MM.1S (cell line): Measurements from ENCODE around the gene BTBD16.

Experiments used
- EZH2 ChIP-seq: fragments of 300-600 bp; sonication (generic); optimal IDR thresholded peaks from 2 replicates; pipeline ENCODE3; 2017; ENCODE audit warnings: low read depth, mild to moderate bottlenecking, antibody characterized with exemption, low read length, mixed read lengths
- TF ChIP-seq, protein P1 (sequence below): fragments of 300-600 bp; sonication (generic); IDR thresholded peaks from 2 replicates; pipeline ENCODE4 v1.5.1; 2016; ENCODE audit warnings: antibody characterized with exemption, low read length, mixed read lengths

DNA sequence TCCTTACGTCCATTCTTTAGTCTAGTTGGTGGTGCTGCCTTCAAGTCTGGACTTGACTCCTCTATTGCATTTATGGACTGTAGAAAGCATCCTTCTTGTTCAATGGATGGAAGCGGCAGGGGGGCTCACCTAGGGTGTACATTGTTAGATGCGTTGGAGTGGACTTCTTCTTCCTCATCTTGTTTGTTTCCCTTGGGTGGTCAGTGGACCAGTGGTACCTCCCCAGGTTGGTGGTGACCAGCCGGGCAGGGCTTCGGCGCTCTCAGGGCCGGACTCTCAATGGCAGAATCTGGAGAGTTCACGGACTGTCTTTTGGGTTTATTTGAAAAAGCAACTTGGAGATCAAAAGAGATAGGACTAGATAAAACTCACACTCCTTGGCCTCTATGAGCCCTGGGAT, 6.2 kb upstream of the BTBD16 start:
- TF ChIP-seq, protein P1, sequence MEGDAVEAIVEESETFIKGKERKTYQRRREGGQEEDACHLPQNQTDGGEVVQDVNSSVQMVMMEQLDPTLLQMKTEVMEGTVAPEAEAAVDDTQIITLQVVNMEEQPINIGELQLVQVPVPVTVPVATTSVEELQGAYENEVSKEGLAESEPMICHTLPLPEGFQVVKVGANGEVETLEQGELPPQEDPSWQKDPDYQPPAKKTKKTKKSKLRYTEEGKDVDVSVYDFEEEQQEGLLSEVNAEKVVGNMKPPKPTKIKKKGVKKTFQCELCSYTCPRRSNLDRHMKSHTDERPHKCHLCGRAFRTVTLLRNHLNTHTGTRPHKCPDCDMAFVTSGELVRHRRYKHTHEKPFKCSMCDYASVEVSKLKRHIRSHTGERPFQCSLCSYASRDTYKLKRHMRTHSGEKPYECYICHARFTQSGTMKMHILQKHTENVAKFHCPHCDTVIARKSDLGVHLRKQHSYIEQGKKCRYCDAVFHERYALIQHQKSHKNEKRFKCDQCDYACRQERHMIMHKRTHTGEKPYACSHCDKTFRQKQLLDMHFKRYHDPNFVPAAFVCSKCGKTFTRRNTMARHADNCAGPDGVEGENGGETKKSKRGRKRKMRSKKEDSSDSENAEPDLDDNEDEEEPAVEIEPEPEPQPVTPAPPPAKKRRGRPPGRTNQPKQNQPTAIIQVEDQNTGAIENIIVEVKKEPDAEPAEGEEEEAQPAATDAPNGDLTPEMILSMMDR: no peak
- TF ChIP-seq EZH2: no peak
